ENCODE results near the gene LEMD1.

LEMD1 gene, protein sequence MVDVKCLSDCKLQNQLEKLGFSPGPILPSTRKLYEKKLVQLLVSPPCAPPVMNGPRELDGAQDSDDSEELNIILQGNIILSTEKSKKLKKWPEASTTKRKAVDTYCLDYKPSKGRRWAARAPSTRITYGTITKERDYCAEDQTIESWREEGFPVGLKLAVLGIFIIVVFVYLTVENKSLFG

DNA sequence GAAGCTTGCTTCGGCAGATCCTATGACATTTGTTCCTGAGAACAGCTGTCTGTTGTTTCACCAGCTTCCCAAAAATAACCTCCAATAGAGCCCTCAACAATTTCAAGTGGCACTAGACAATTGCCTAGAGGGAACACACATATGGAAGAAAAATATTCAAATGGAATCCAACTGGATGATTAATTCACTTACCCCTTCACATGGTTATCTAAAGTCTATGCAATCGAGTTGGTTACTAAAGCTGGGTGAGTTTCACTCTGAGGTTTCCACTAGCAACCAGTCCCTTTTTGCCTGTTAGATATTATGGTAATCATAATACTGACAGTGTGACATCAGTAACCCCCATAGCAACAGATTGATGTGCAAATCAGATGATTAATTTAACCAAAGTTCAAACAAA is at the start of gene LEMD1:
LEMD1 (minus strand) TSS at position 259 of the 400 bp plus-strand sequence. CDS start 1,520 bp downstream, outside the sequence.
- in situ Hi-C loops (cut with MboI; ENCODE audit: low sequenced_read_pairs) = no loop called here

DNA sequence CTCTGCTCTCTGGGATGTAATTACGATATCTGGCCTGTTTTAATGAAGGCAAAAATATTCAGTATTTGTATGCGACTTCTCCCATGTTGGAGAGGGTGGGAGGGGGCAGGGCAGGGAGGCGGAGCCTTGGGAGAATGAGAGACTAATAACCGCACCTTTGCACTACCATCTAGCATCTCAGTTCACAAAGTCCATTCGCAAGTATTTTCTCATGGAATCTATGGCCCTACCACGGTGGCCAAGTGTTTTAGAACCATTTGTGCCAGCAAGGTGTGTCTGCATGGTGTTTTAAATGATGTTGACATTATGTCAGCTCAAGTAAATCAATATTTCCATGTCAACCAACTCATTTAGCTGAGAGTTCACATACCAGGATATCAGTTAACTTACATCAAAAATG is 48.3 kb upstream of the LEMD1 start:
- in situ Hi-C loops (cut with MboI; ENCODE audit: low sequenced_read_pairs) = no loop called here

DNA sequence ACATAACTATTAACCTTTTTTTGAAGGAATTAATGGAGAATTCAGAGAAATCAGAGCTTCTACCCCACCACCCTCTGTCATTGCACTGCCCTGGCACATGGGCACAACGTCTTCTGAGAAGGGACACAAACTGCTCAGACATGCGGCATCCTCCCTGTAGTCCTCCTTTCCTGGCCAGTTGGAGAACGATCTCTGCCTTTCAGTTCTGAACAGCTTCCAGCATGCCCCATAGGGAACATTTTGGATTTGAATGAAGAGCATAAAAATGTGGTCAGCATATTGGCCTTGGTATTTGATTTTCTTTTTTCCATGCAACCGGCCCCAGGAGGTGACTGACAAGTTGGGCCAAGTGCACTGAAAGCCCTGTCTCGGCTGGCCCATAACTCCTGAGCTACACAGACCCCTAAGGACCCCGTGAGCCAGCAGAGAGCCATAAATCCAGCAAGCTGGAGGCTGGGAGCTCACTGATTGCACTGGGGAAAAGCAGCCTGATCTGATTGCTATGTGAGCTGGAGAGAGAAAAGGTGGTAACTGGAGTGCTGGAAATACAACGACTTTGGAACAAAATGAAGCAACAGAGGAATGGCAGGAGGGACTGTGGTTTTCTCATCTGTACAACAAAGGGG is 44.9 kb upstream of the LEMD1 start:
- in situ Hi-C loops (cut with MboI; ENCODE audit: low sequenced_read_pairs) = no loop called here

DNA sequence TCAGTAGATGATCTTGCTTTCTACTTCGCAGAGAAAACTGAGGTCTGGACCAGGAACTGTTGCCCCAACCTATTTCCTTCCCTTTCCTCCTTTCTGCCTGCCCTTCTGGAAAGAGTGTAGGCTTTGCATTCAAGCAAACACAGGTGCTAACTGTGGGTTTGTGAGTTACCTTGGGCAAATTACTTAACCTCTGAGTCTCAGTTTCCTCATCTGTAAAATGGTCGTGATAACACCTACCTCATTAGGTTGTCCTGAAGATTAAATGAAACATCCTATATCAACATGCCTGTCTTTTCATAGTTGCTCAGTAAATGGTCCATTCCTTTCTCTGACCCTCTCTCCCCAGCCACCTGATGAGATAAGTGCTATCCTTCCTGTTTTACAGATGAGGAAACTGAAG is 43.5 kb upstream of the LEMD1 start:
- in situ Hi-C loops (cut with MboI; ENCODE audit: low sequenced_read_pairs) = no loop called here

DNA sequence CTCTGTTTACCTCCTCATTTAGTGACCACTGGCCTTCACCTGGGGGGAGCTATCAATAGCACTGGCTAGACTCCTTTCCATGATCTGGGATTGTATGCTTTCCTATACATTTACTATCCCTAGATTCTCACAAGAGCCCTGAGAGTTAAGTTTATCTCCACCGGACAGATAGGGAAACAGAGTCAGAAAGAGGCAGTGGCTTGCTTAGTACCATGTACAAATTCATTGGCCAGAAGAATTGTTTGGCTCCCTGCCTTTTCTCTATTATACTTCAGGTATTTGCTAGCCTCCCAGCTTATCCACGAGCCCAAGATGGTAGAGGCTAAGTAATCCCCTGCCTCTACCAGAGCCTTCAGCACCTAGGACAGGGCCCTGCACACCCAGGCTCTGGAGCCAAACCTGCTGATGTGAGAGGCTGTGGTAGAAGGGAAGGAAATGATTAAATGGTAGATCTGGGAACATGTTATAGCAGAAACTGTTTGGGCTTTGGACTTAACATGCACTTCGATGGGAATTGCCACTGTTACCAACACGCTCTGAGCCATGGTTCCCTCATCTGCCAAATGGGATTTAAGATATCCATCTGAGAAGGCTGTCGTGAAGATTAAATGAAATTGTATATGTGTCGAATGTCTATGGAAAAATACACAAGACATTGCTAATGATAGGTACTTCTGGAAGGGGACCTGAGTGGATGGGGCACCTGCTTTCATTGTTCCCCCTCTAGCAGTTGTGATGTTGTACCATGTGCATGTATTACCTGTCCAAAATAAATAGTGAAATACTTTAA is 37.1 kb upstream of the LEMD1 start:
- in situ Hi-C loops (cut with MboI; ENCODE audit: low sequenced_read_pairs) = no loop called here

DNA sequence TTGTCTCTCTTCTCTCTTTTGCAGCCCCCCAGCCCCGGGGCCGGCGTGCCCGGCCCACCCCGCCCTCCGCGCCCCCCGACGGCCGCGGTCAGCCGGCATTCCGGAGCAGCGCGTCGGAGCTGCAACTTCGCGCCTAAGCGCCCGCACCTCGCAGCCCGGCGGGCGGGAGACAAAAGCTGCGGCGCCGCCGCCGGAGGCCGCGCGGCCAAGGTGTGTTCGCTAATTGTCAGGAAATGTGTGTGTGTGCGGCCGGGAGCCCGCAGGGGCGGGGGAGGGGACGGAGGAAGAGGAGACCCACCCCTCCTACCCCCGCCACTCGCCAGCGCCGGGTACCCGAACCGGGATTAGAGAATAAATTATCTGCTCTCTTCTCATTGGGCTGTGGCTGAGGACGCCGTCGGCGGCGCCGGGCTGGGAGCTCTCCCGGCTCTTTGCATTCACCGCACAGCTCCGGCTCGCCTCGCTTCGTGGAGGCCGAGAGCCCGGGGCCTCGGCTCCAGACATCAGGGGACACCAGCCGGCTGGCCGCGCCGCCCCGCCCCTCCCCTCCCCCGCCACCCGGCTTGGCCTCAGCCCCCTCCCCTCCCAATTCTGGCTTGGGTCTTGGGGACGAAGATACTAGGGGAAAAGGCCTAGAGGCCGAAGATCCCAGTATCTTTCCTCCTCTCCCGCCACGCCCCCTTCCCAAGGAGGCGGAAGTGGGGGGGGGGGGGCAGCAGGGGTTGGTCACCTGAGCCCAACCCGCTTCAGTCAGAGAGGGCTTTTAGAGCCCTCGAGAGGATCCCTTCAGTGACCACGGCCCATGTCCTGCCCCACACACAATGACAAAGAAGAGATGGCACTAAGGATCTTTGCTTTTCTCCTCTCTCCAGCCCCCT is 35.3 kb upstream of the LEMD1 start:
- in situ Hi-C loops (cut with MboI; ENCODE audit: low sequenced_read_pairs) = no loop called here

DNA sequence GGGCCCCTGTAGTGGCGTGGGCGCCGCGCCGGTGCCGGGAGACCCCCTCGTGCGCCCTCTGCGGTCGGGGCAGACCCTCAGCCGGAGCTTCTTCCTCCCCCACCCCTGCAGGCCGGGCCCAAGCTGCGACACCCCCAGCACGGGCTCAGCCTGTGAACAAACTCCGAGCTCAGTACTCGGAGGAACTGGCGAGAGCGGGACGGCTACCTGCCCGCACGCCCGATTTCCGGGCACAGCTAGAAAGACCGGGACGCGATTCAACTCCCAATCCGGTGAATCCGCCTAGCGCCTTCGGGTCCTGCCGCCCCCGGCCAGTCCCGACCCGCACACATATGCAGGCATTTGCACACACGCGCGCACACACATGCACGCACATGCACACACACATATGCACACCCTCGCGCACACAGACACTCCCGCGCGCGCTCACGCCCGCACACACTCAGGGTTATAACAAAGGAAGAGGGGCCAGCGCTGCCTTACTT is 34.6 kb upstream of the LEMD1 start:
- in situ Hi-C loops (cut with MboI; ENCODE audit: low sequenced_read_pairs) = no loop called here

DNA sequence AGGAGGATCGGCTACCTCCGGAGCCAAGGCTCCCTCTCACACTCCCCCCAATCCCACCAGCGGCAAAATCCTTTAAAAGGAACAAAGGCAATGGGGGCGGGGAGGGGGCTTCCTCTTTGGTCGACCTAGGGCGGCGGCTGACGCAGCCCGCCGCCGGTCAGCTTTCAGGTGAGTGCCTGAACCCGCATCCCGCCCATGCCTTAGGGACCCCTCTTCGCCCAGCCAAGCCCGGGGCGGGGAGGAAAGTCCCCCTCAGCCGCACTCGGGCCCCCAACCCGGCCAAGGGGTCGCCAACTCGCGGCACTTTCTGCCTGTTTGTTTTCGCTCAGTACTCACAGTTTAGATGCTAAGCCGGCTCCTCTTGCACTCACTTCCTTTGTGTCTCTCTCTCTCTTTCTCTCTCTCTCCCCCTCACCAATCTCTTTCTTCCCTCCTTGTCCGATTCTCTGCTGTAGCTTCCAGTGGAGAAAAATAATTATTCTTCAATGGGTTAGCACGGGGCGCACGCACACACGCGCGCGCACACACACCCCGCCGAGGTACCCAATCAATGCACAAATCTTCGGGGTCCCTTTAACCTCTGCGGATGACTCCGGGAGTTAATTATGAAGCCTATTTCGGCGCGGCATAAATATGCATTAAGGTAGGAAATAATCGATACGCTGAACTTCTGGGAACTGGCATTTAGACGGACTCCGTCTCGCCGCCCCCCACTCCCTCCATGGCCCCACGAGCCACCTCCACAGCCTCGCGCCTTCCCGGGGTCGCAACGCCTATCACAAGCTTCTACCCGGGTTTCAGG is 33.9 kb upstream of the LEMD1 start, which contains the start of gene BLACAT1:
BLACAT1 (minus strand) TSS at position 465 of the 802 bp plus-strand sequence.
- in situ Hi-C loops (cut with MboI; ENCODE audit: low sequenced_read_pairs) = no loop called here

DNA sequence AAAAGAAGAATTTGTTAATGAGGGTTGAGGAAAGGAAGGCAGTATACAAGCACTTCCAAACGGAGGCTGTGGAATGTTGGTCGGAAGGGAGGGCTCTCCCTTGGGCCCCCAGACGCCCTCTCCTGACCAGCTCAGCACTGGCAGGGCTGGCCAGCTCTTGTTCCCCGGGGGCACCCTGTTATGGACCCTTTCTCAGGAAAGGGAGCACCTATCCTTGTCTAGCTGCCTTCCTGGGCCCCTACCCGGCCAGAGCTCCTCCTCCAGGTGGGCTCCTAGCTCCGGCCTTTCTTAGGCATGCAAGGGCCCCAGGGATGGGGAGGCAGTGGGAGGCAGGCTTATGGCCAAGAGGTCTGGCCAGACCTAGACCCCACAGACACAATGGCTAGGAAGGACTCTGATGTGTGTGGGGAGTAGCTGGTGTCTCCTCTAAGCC is 33.1 kb upstream of the LEMD1 start:
- in situ Hi-C loops (cut with MboI; ENCODE audit: low sequenced_read_pairs) = no loop called here

DNA sequence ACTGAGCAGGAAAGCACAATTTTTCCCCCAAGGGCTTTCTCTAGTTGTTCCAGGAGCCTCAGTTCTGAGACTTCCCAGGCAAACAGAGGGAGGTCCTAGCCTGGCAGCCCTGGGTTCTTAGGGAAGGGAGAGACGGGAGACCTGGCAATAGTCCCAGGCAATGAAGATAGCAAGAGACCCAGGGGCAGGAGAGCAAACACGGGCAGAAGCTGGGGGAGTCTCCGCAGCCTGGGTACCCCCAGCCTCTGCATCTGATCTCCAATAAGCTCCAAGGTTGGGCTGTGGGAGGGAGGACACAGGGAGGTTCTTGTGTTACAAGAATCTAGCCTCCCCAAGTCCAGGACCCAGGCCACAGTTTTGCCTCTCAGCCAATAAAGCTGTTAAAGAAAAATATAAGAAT is 31.6 kb upstream of the LEMD1 start:
- in situ Hi-C loops (cut with MboI; ENCODE audit: low sequenced_read_pairs) = no loop called here

DNA sequence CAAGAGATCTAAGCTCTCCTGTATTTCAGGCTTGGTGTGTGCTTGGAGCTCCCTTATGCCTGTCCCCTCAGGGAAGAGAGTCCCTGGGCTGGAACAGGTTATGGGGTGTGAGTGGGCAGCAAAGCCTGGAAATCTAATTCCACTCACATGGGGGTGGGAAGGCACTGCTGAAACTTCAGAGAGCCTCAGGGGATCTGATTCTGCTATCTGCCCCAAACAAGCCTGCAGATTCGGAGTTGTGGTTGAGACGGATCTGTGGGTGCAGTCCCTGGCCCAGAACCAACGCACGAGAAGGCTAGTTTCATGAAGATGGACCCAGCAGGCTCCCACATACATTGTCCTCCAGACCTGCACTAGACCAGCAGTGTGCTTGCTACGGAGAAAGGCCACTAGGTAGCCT is 31.1 kb upstream of the LEMD1 start:
- in situ Hi-C loops (cut with MboI; ENCODE audit: low sequenced_read_pairs) = no loop called here

DNA sequence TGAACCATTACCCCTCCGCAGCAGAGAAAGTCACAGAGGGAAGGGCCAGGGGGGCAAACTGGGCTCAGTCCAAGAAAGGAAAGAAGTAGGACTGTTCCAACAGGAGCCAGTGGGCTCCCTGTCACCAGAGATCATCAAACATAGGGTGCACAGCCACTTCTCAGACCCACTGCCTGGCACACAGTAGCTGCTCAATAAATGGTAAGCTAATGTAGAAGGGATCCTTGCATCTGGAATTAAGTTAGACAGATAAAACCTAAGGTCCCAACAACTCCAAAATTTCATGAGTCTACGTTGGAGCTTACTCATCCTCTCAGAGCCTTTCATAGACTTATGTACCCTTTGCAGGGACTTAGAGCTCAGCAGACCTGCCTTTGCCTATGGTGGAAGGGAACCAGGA is 30.5 kb upstream of the LEMD1 start:
- in situ Hi-C loops (cut with MboI; ENCODE audit: low sequenced_read_pairs) = no loop called here

DNA sequence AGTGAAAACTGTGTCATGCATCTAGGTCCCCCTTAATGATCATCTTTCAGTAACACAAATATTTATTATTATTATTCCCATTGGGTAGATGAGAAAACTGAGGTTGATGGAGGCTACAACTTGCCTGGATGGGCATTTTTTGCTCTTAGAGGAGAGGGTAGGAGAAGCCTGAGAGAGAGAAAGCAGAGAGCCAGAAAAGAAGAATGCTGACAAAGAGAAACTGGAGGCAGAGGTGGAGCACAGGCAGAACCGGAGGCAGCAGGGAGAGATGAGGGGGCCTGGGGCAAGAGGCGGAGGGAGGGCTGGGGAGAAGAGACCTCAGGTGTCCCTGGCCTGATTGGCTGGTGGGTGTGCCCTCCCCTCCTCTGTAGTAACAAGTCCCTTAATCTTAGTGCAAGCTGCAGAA is 29.9 kb upstream of the LEMD1 start:
- in situ Hi-C loops (cut with MboI; ENCODE audit: low sequenced_read_pairs) = no loop called here

DNA sequence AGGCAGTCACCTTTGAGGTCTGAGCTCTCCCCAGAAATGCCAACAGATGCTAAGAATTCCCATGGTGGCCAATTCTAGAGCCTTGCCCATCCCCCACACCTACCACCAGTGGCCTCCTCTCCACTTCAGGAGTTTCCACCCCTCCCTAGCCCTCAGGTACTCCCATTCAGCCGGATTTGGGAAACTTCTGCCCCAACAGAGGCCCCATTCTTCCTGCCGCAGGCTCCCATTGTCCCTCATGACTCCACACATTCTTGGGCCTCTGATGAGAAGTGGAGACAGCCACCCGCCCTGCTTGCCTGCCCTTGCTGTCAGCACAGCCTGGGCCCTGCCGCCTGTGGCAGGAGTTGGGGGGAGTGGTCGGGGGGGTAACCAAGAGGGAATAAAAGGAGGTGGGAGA is 29.3 kb upstream of the LEMD1 start:
- in situ Hi-C loops (cut with MboI; ENCODE audit: low sequenced_read_pairs) = no loop called here

DNA sequence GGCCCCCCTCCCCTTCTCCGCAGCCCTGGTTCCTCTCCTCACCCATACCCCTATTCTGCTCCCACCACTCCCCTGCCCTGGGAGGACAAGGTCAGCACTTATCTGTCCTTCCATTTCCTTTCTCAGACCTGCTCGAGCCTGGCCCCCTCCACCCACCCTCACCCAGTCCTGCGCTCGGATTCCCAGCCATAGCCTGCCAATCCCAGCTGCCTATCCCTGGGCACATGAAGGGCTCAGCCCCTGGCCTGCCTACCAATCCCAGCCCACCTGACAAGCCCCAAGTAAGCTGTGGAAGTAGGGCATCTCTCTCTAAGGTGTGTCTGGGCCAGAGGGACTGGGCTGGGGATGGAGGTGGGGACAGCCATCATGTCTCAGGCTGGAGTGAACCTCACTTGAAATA is 28.6 kb upstream of the LEMD1 start:
- in situ Hi-C loops (cut with MboI; ENCODE audit: low sequenced_read_pairs) = no loop called here

DNA sequence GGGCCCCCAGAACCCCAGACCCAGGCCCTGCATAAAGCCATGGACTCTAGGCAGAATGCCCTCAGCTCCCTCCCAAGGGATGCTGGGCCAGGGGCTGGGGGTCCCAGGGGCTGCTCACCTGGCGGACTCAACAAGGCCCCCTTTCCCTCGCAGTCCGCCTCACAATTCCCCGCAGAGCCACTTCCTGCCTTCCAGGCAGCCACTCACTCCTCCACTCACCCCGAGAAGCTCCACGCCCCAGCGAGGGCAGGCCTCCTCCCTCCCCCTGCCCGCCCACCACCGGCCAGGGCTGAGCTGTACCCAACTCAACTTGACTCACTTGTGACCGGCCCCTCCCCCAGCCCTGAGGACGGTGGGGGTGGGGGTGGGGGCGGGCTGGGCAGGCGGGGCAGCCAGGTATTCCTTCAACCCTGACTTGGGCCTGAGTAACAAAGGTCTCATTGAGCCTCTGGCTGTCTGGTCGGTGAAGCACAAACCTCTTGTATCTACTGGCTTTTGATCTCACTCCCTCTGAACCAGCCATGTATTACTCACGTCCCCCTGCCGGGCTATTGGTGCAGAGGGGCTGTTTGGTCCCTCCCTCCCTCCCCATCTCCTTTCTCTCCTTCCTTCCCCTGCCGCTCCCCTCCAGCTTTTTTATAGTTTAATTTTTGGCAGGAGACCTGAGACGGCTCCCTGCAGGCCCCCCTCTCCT is 28.0 kb upstream of the LEMD1 start:
- in situ Hi-C loops (cut with MboI; ENCODE audit: low sequenced_read_pairs) = no loop called here

DNA sequence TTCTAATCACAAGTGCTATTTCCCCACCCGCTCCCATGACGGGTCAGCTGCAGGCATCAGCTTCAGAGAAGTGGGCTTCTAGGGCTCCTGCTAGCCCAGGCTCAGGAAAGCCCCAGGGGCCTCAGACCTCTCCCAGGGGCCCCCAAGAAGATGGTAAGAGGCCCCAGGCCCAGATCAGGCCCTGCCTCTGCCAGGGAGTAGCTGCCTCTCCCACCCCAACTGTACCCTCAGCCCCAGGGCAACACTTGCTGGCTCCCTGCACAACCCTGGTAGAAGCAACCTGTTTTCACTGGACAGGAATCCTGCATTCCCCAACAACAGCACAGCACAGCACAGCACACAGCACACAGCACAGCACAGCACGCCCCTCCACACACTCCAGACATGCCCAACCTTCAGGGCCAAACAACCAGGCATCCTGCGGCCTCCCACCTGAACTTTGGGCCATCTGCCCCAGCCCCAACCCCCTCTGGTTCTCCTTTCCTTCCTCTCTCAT is 27.4 kb upstream of the LEMD1 start:
- in situ Hi-C loops (cut with MboI; ENCODE audit: low sequenced_read_pairs) = no loop called here

DNA sequence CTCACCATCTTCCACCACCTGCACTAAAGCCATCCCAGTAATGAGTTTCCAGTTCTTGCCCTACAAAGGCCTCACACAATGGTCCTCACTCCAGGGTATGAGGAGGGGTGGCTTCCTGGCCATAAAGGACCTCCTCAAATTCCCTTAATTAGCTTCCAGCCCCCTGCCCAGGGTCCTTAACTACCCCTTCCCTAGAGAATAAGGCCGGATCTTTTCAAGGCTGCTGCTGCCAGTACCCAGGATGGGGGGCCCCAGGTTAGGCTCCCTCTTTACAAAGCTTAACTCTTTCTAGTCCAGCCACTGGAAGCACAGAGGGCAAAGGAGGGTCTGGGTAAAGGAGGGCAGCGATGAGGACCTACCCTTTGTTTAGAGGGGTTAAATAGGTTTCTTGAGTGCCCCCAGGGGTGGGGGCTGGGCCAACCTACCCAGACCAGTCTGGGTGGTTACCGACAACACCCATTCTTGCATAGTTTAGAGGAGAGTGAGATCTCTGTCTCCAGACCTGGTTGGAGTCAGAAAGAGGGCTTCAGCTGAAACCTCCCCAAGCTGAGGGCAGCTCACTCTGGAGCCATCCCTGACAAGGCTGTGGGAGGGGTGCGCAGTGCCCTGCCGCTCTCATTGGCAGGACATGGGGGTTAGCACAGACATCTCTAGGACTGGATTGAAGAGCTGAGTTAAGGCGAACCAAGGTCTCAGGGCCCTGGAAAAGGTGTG is 26.8 kb upstream of the LEMD1 start:
- in situ Hi-C loops (cut with MboI; ENCODE audit: low sequenced_read_pairs) = no loop called here

Data from HL-60/S4 (cell line).